C1 segment of cervical spinal cord (tissue), 14 donors: ENCODE data around the gene HTT-AS.

Experiments used
- DNase-seq, 14 donors: peaks; one replicate each; lab custom pipeline; 2025; lab: John Stamatoyannopoulos, UW

The HTT-AS gene

GRCh38 chr4:3030566-3031356, 43.6 kb downstream of the HTT-AS start:
- no peak for DNase-seq

GRCh38 chr4:3029464-3029863, 44.9 kb downstream of the HTT-AS start:
- no peak for DNase-seq

- DNase-seq, result no peak
Measured at GRCh38 chr4:3026540-3026939, 47.8 kb downstream of the HTT-AS start.

- DNase-seq, result no peak
Measured at GRCh38 chr4:3025881-3026280, 48.5 kb downstream of the HTT-AS start.

- no peak for DNase-seq
Measured at GRCh38 chr4:3022651-3023050, 51.7 kb downstream of the HTT-AS start.

- no peak for DNase-seq
Measured at GRCh38 chr4:3022112-3022511, 52.2 kb downstream of the HTT-AS start.

GRCh38 chr4:3021627-3022026, 52.7 kb downstream of the HTT-AS start:
- no peak for DNase-seq

GRCh38 chr4:3021127-3021526, 53.2 kb downstream of the HTT-AS start:
- no peak for DNase-seq

GRCh38 chr4:3019145-3019846, 55.0 kb downstream of the HTT-AS start:
- no peak for DNase-seq

- DNase-seq, result no peak
Measured at GRCh38 chr4:3017504-3017903, 56.8 kb downstream of the HTT-AS start.

GRCh38 chr4:3016961-3017360, 57.4 kb downstream of the HTT-AS start:
- no peak for DNase-seq

- no peak for DNase-seq
Measured at GRCh38 chr4:3013839-3014350, 60.4 kb downstream of the HTT-AS start.
